CMK (cell line): ENCODE results near the gene LCNL1.

Source experiments
- DNase-seq: peaks from one replicate; pipeline ENCODE4 v3.0.0-alpha.2; 2010; ENCODE audit warnings: low read depth

The LCNL1 gene

GRCh38 chr9:136975644-136976043, 7.1 kb upstream of the LCNL1 start:
- DNase-seq: peak; percentile 87

GRCh38 chr9:136977223-136977622, 5.6 kb upstream of the LCNL1 start, which contains the start of gene PTGDS:
PTGDS (plus strand) TSS chr9:136977504; CDS start chr9:136977579, 75 bp downstream.
- DNase-seq: no peak

- DNase-seq: no peak
Measured at GRCh38 chr9:136977649-136978072, 5.1 kb upstream of the LCNL1 start.

- DNase-seq: peak; percentile 53
Measured at GRCh38 chr9:136978073-136978864, 4.5 kb upstream of the LCNL1 start.

GRCh38 chr9:136978865-136979544, 3.8 kb upstream of the LCNL1 start:
- DNase-seq: no peak

- DNase-seq: no peak
Measured at GRCh38 chr9:136979769-136980587, 2.8 kb upstream of the LCNL1 start.

- DNase-seq: no peak
Measured at GRCh38 chr9:136980669-136981478, 1.9 kb upstream of the LCNL1 start.

GRCh38 chr9:136981588-136982231, 1.1 kb upstream of the LCNL1 start:
- no peak for DNase-seq

- DNase-seq: no peak
Measured at GRCh38 chr9:136983167-136983566, 374 bp downstream of the LCNL1 start.

- DNase-seq: no peak
Measured at GRCh38 chr9:136983656-136984314, 992 bp downstream of the LCNL1 start.

GRCh38 chr9:136984464-136985026, 1.8 kb downstream of the LCNL1 start:
- no peak for DNase-seq

- DNase-seq: no peak
Measured at GRCh38 chr9:136985027-136985602, 2.3 kb downstream of the LCNL1 start.

- DNase-seq: no peak
Measured at GRCh38 chr9:136985853-136986252, 3.1 kb downstream of the LCNL1 start.

GRCh38 chr9:136988872-136989271, 6.1 kb downstream of the LCNL1 start:
- DNase-seq: no peak

- DNase-seq: no peak
Measured at GRCh38 chr9:136990242-136990911, 7.6 kb downstream of the LCNL1 start.

GRCh38 chr9:136991993-136992818, 9.4 kb downstream of the LCNL1 start, which contains the start of gene PAXX:
PAXX (plus strand) TSS chr9:136992422; CDS start chr9:136992444, 22 bp downstream.
- DNase-seq: peak; percentile 85

- DNase-seq: no peak
Measured at GRCh38 chr9:136992819-136993369, 10.1 kb downstream of the LCNL1 start.
